ENCODE results near the gene ASIC2. TPM values are rescaled to one million over a fixed set of nuclear protein-coding genes. Genes with fewer than 3 reads are reported as not detected.

ASIC2 gene
- total RNA-seq, 2 donors from 2014 or later = 0.48 to 1.3 TPM

- H3K27me3 ChIP-seq = no peaks in the 10 kb centered on the region
- H3K4me3 ChIP-seq = no peak overlapping the region
- no peaks in the 10 kb centered on the region for H3K9me3 ChIP-seq
- no peak overlapping the region for H3K27ac ChIP-seq
- TF ChIP-seq CTCF (IDR thresholded peaks at IDR 0.05) = no peak
- no peak for DNase-seq
- no peak overlapping the region for H3K9ac ChIP-seq (ENCODE audit: low read depth in 2 of 2, low read length in 2 of 2)
- H3K4me1 ChIP-seq = no peaks in the 10 kb centered on the region
- no peaks in the 10 kb centered on the region for H3K36me3 ChIP-seq
- intact Hi-C loops (cut with DNase I) = no loop called here
These were observed 179.7 kb downstream of the ASIC2 start for GRCh38 chr17:33113276-33113990.

- intact Hi-C loops (cut with DNase I) = no loop called here
- DNase-seq = no peak
- no peak for TF ChIP-seq CTCF (IDR thresholded peaks at IDR 0.05)
These were observed 180.3 kb downstream of the ASIC2 start for GRCh38 chr17:33112763-33113162.

GRCh38 chr17:33109336-33110072 lies 183.6 kb downstream of the ASIC2 start:
- intact Hi-C loops (cut with DNase I) = no loop called here
- no peak for DNase-seq

More at GRCh38 chr17:33112763-33113162, 180.3 kb downstream of the ASIC2 start:
- Histone ChIP-seq H3K4me1 (no peaks in the 10 kb centered on the region), H3K9me3 (no peaks in the 10 kb centered on the region), H3K27me3 (no peaks in the 10 kb centered on the region), H3K36me3 (no peaks in the 10 kb centered on the region), H3K4me3 (no peak overlapping the region), H3K27ac (no peak overlapping the region), H3K9ac (ENCODE audit: low read depth in 2 of 2, low read length in 2 of 2) (no peak overlapping the region)

GRCh38 chr17:33106525-33107165 lies 186.4 kb downstream of the ASIC2 start:
- Histone ChIP-seq H3K27ac (no peak overlapping the region), H3K27me3 (no peaks in the 10 kb centered on the region), H3K9ac (ENCODE audit: low read depth in 2 of 2, low read length in 2 of 2) (no peak overlapping the region), H3K4me1 (no peaks in the 10 kb centered on the region), H3K9me3 (no peaks in the 10 kb centered on the region), H3K36me3 (no peaks in the 10 kb centered on the region), H3K4me3 (no peak overlapping the region)
- no peak for TF ChIP-seq CTCF (IDR thresholded peaks at IDR 0.05)
- DNase-seq = no peak
- intact Hi-C loops (cut with DNase I) = no loop called here

More at GRCh38 chr17:33109336-33110072, 183.6 kb downstream of the ASIC2 start:
- no peak for TF ChIP-seq CTCF (IDR thresholded peaks at IDR 0.05)
- Histone ChIP-seq H3K4me3 (no peak overlapping the region), H3K9me3 (no peaks in the 10 kb centered on the region), H3K36me3 (no peaks in the 10 kb centered on the region), H3K4me1 (no peaks in the 10 kb centered on the region), H3K9ac (ENCODE audit: low read depth in 2 of 2, low read length in 2 of 2) (no peak overlapping the region), H3K27me3 (no peaks in the 10 kb centered on the region), H3K27ac (no peak overlapping the region)

- intact Hi-C loops (cut with DNase I) = no loop called here
- no peaks in the 10 kb centered on the region for H3K36me3 ChIP-seq
- no peak for TF ChIP-seq CTCF (IDR thresholded peaks at IDR 0.05)
- no peak overlapping the region for H3K27ac ChIP-seq
- no peak overlapping the region for H3K4me3 ChIP-seq
- H3K27me3 ChIP-seq = no peaks in the 10 kb centered on the region
- no peaks in the 10 kb centered on the region for H3K4me1 ChIP-seq
- H3K9ac ChIP-seq (ENCODE audit: low read depth in 2 of 2, low read length in 2 of 2) = no peak overlapping the region
- no peak for DNase-seq
- no peaks in the 10 kb centered on the region for H3K9me3 ChIP-seq
These were observed 187.2 kb downstream of the ASIC2 start for GRCh38 chr17:33105911-33106310.
